A673 (cell line): ENCODE measurements around the gene UNC13B.

Experiments
- EZH2 ChIP-seq: fragments of 200-600 bp; sonication (generic); IDR thresholded peaks from 2 replicates; pipeline ENCODE4 v1.6.1; 2017; ENCODE audit warnings: borderline replicate concordance, low read depth, mild to moderate bottlenecking, mixed read lengths, antibody characterized with exemption, low read length; ENCODE audit not compliant: poor library complexity, severe bottlenecking
- TF ChIP-seq, protein P1 (sequence below): fragments of 300-800, 200-600 bp; sonication (generic); conservative IDR thresholded peaks from 2 replicates; pipeline ENCODE4 v1.5.1; 2017; ENCODE audit warnings: low read depth, mild to moderate bottlenecking, antibody characterized with exemption, low read length, moderate library complexity, mixed read lengths

DNA sequence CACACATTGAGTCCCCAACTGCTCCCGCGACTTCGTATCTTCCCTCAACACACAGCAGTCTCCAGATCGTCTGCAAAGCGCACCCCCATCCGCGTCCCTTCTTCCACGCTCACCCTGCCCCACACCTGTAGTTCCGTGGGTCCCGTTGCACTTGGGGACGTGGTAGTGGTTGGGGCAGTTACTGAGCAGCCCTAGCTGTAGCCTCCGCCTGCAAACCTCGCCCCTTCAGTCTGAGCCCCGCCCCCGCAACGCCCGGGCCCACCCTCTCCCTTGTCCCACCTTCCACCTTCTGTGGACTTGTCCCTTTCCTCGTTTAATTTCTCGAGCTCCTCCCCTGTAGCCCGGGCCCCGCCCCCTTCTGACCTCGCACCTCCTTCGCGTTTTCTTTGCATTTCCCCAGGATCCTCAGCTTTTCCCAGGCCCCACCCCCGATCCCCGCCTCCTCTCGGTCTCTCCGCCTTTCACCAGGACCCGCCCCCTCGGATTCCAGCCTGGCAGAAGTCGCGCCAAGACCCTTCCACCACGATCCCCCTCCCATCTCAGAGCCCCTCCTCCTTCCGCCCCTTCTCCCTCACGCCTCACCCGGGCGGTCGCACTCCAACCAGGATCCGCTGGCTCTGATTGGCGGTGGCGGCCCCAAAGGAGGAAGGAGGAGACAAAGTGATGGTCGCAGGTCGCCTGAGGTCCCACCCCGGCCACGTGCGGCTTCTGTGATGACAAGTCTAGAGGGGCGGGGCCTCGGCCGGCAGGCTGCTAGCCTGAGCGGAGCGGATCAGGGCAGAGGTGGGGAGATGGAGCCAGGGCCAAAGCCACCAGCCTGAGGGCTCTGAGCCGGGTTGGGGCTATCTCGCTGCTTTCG lies 45.9 kb upstream of the UNC13B start, which contains the start of gene ATOSB:
- TF ChIP-seq, protein P1, sequence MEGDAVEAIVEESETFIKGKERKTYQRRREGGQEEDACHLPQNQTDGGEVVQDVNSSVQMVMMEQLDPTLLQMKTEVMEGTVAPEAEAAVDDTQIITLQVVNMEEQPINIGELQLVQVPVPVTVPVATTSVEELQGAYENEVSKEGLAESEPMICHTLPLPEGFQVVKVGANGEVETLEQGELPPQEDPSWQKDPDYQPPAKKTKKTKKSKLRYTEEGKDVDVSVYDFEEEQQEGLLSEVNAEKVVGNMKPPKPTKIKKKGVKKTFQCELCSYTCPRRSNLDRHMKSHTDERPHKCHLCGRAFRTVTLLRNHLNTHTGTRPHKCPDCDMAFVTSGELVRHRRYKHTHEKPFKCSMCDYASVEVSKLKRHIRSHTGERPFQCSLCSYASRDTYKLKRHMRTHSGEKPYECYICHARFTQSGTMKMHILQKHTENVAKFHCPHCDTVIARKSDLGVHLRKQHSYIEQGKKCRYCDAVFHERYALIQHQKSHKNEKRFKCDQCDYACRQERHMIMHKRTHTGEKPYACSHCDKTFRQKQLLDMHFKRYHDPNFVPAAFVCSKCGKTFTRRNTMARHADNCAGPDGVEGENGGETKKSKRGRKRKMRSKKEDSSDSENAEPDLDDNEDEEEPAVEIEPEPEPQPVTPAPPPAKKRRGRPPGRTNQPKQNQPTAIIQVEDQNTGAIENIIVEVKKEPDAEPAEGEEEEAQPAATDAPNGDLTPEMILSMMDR: no peak
- TF ChIP-seq EZH2: no peak
